Right cardiac atrium (tissue), 5 donors: ENCODE data around the gene CDC34. TPM values are rescaled to one million over a fixed set of nuclear protein-coding genes. Genes with fewer than 3 reads are reported as not detected.

Experiments
- ATAC-seq, 2 donors: fragments of 200-7000 bp; cut with Tn5 transposase; one replicate each; pipeline versions ENCODE4 v1.8.0 to v1.9.1; 2020; ENCODE audit warnings: moderate library complexity in 2 of 2, mild to moderate bottlenecking in 1 of 2
- DNase-seq, 3 donors: peaks; one replicate each; pipeline ENCODE4 v3.0.0-alpha.2; 2020
- H3K27ac ChIP-seq: one replicate; pipeline ENCODE4 v1.5.1; 2013; ENCODE audit warnings: mild to moderate bottlenecking, low read length, control low read depth, moderate library complexity
- H3K27me3 ChIP-seq: one replicate; pipeline ENCODE4 v1.6.1; 2013; ENCODE audit not compliant: control insufficient read depth, insufficient read depth
- H3K4me1 ChIP-seq: one replicate; pipeline ENCODE4 v1.6.1; 2013; ENCODE audit warnings: low read length; ENCODE audit not compliant: control insufficient read depth, insufficient read depth
- H3K4me3 ChIP-seq: one replicate; pipeline ENCODE4 v1.5.1; 2013; ENCODE audit warnings: low read length, control low read depth
- H3K9me3 ChIP-seq: one replicate; pipeline ENCODE4 v1.6.1; 2013; ENCODE audit warnings: low read length; ENCODE audit not compliant: control insufficient read depth
- WGBS: extraction: QIAGEN DNeasy Blood & Tissue Kit; methylation state at CpG from one replicate; pipeline ENCODE4 v1.1.7; 2013; 5-methylcytosine and 5-hydroxymethylcytosine counted together
- intact Hi-C, 4 donors: fragments of 100-400 bp; cut with DNase I; formaldehyde crosslinking; loops; one replicate each; pipeline versions ENCODE4 v1.11.0 to v1.14.0; 2022 to 2023
- polyA plus RNA-seq: library from polyadenylated mRNA; stranded (reverse); fragments of 200-250 nt; gene quantifications from one replicate; pipeline ENCODE4 v1.2.3, GENCODE V29; 2013
- total RNA-seq, 4 donors: library from RNA; stranded (reverse); fragmentation: NEBNext Ultra II Directional; extraction: Animal tissue kit (Norgen Biotek cat#: 25700); gene quantifications; one replicate each; pipeline ENCODE4 v1.2.1, GENCODE V29; 2021
- donor health status: healthy with polysubstance abuse.
- donor health status: DM: no; HTN: yes; CAD: no.
- donor health status: DM: no; HTN: no; CAD: no.
- donor health status: DM: no; HTN: yes; CAD: no; lungs with severe emphysema.
- donor health status: DM: yes; HTN: yes; CAD: no.

CDC34 gene
- total and polyA plus RNA-seq, 5 donors, result 66.8 to 95.8 (median 75.9) TPM

DNA sequence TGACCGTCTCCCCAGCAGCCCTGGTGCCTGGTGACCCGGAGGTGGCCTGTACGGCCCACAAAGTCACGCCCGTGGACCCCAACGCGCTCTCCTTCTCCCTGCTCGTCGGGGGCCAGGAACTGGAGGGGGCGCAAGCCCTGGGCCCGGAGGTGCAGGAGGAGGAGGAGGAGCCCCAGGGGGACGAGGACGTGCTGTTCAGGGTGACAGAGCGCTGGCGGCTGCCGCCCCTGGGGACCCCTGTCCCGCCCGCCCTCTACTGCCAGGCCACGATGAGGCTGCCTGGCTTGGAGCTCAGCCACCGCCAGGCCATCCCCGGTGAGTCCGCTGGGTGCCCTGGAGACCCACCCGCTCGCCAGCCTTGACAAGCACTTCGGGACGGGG lies 33.1 kb upstream of the CDC34 start:
- Histone ChIP-seq H3K9me3 (no peaks in the 10 kb centered on the region), H3K4me1 (no peaks in the 10 kb centered on the region), H3K27ac (no peak overlapping the region), H3K27me3 (no peaks in the 10 kb centered on the region), H3K4me3 (no peak overlapping the region)
- intact Hi-C loops, result no loop called here
- peak in 2 of 3 donors; percentile 29 to 51 for DNase-seq
- ATAC-seq, result no peak
- 20% methylated on average over 26 of the region's 26 CpGs for WGBS

GRCh38 chr19:498977-499623 lies 32.5 kb upstream of the CDC34 start:
- intact Hi-C loops, result no loop called here
- Histone ChIP-seq H3K9me3 (no peaks in the 10 kb centered on the region), H3K27ac (no peak overlapping the region), H3K4me1 (no peaks in the 10 kb centered on the region), H3K4me3 (no peak overlapping the region), H3K27me3 (no peaks in the 10 kb centered on the region)
- peak in 2 of 3 donors; percentile 25 to 43 for DNase-seq
- ATAC-seq, result no peak
- WGBS, result 75% methylated on average over 31 of the region's 31 CpGs

- H3K4me3 ChIP-seq, result no peak overlapping the region
- no peaks in the 10 kb centered on the region for H3K4me1 ChIP-seq
- no peaks in the 10 kb centered on the region for H3K27me3 ChIP-seq
- ATAC-seq (no peak), DNase-seq (peak in 2 of 3 donors; percentile 37 to 54)
- no peaks in the 10 kb centered on the region for H3K9me3 ChIP-seq
- intact Hi-C loops, result no loop called here
- 84% methylated on average over 17 of the region's 17 CpGs for WGBS
- no peak overlapping the region for H3K27ac ChIP-seq
These were observed 29.9 kb upstream of the CDC34 start for GRCh38 chr19:501646-502045.

GRCh38 chr19:504616-505015 lies 26.9 kb upstream of the CDC34 start:
- no peaks in the 10 kb centered on the region for H3K27me3 ChIP-seq
- ATAC-seq (no peak), DNase-seq (peak in 2 of 3 donors; percentile 46 to 58)
- H3K4me1 ChIP-seq, result no peaks in the 10 kb centered on the region
- intact Hi-C loops, result no loop called here
- H3K9me3 ChIP-seq, result no peaks in the 10 kb centered on the region
- no peak overlapping the region for H3K27ac ChIP-seq
- H3K4me3 ChIP-seq, result no peak overlapping the region
- 89% methylated on average over 14 of the region's 14 CpGs for WGBS

- peak overlapping the region; percentile 57 for H3K4me3 ChIP-seq
- H3K27ac ChIP-seq, result peak overlapping the region; percentile 84
- no peaks in the 10 kb centered on the region for H3K27me3 ChIP-seq
- DNase-seq, result peak; percentile 98 to 99 (median 99)
- no peaks in the 10 kb centered on the region for H3K9me3 ChIP-seq
- intact Hi-C loops, result no loop called here
- peak; percentile 91 to 94 for ATAC-seq
- 4% methylated on average over 48 of the region's 48 CpGs for WGBS
- H3K4me1 ChIP-seq, result no peaks in the 10 kb centered on the region
These were observed 24.9 kb upstream of the CDC34 start for GRCh38 chr19:506404-507285.

DNA sequence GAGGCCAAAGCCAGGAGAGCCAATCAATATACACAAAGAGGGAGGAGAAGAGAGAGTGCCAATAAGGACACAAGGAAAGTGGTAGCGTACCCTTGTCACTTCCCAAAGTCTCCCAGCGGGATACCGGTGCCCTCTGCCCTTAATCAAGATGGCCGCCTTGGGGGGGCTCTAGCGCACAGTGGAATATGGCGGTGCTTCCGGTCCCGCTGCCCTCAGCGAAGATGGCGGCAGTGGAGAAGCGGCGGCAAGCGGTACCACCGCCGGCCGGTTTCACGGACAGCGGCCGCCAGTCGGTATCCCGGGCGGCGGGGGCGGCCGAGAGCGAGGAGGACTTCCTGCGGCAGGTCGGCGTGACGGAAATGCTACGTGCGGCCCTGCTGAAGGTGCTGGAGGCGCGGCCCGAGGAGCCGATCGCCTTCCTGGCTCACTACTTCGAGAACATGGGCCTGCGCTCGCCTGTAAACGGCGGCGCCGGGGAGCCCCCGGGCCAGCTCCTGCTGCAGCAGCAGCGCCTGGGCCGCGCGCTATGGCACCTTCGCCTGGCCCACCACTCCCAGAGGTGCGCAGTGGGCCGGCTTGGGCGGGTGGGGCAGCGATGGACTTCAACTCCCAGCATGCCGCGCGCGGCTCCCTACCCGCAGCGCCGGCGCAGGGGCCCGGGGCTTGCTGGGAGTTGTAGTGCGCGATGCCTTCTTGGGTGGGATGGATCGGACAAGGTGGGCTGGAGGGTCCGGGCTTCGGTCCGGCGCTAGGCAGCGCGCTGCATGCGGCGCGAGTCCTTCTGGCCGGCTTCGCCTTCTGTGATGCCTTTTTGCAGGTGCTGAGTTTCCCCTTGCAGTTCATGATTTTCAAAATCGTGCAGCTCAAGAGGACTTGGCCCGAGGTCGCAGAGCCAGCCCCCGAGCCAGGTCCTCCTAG lies 24.0 kb upstream of the CDC34 start, which contains the start of gene TPGS1:
Gene TPGS1, plus strand, starts transcription at position 212 of the 918 bp plus-strand sequence. Its CDS starts 10 bp downstream, at position 222.
- H3K27me3 ChIP-seq, result no peaks in the 10 kb centered on the region
- intact Hi-C loops, result no loop called here
- peak within 1 kb of the TSS; percentile 57 for H3K4me3 ChIP-seq
- no peaks in the 10 kb centered on the region for H3K4me1 ChIP-seq
- H3K9me3 ChIP-seq, result no peaks in the 10 kb centered on the region
- WGBS, result under 1% methylated on average over 81 of the region's 81 CpGs
- peak; percentile 92 to 94 for ATAC-seq
- DNase-seq, result peak; percentile 79 to 97 (median 96)
- peak within 1 kb of the TSS; percentile 84 for H3K27ac ChIP-seq

GRCh38 chr19:508204-509150 lies 23.1 kb upstream of the CDC34 start:
- intact Hi-C loops, result no loop called here
- no peaks in the 10 kb centered on the region for H3K4me1 ChIP-seq
- WGBS, result 61% methylated on average over 32 of the region's 32 CpGs

DNA sequence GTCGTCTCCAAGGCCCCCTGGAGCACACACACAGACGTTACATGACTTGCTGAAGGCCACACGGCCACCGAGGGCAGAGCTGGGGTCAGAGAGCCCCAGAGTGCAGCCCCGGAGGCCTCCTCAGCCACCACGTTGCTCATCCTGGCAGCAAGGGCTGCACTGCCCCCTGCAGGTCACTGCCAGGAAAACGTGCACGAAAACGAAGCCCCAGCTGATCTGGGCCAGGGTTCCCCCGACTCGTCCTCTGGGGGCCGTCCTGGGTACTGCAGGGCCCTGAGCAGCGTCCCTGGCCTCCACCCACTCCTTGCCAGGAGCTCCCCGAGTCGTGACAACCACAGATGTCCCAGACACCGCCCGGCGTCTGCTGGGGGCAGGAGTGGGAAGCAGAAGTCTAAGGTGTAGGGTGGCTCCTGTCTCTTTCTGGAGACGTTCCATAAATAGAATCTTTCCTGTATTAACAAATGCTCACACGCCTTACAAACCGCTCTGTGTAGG lies 20.9 kb upstream of the CDC34 start:
- intact Hi-C loops, result no loop called here
- peak in 1 of 2 donors; percentile 10 for ATAC-seq
- peak; percentile 84 to 90 (median 85) for DNase-seq
- H3K27me3 ChIP-seq, result no peaks in the 10 kb centered on the region
- peak overlapping the region; percentile 14 for H3K27ac ChIP-seq
- WGBS, result 23% methylated on average over 21 of the region's 21 CpGs
- no peaks in the 10 kb centered on the region for H3K4me1 ChIP-seq
- no peaks in the 10 kb centered on the region for H3K9me3 ChIP-seq
- H3K4me3 ChIP-seq, result no peak overlapping the region

More at GRCh38 chr19:508204-509150, 23.1 kb upstream of the CDC34 start:
- ATAC-seq (no peak), DNase-seq (peak in 1 of 3 donors; percentile 50)
- H3K27me3 ChIP-seq, result no peaks in the 10 kb centered on the region
- H3K9me3 ChIP-seq, result no peaks in the 10 kb centered on the region
- H3K27ac ChIP-seq, result no peak overlapping the region
- H3K4me3 ChIP-seq, result peak overlapping the region; percentile 57

DNA sequence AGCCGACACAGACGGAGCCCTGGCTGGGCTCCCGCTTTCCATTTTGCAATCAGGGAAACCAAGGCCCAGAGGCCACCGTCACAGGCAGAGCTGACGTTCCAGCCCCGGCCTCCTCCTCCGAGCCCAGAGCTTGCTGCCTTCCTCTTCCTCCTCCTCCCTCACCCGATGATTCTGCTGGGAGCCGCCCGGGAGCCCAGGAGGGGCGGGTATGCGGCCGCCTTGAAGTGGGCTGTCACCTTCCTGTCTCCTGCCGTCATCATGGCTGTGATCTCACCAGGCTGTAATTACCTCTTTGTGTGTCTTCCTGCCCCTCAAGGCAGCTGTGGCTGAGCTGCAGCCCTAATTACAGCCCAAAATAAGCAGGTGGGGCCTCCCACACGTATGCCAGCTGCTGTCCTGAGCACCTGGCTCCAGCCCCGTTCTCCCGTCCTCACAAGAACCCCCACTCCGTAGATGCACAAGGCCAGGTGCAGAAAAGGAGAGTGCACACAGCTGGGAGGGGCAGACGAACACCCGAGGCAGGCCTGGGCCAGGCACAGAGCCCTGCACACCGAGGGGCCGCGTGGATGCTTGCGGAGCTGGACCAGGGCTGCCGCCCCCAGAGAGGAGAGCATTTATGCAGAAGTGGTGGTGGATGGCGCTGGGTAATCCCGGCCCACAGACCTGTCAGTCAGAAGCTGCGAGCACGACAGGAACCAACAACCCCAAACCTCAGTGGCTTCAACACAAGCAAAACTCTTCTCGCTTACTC lies 20.3 kb upstream of the CDC34 start:
- 58% methylated on average over 30 of the region's 30 CpGs for WGBS
- no peak overlapping the region for H3K4me3 ChIP-seq
- no peaks in the 10 kb centered on the region for H3K9me3 ChIP-seq
- peak in 1 of 2 donors; percentile 9 for ATAC-seq
- H3K27me3 ChIP-seq, result no peaks in the 10 kb centered on the region
- no peaks in the 10 kb centered on the region for H3K4me1 ChIP-seq
- H3K27ac ChIP-seq, result peak overlapping the region; percentile 14
- intact Hi-C loops, result no loop called here
- DNase-seq, result peak in 2 of 3 donors; percentile 72 to 75
